NCI-H526 (cell line): ENCODE measurements around the gene OR6A2.

Source experiments
- DNase-seq, 2 experiments: peaks; one replicate each; lab custom pipeline; 2025; lab: John Stamatoyannopoulos, UW

OR6A2 gene

DNA sequence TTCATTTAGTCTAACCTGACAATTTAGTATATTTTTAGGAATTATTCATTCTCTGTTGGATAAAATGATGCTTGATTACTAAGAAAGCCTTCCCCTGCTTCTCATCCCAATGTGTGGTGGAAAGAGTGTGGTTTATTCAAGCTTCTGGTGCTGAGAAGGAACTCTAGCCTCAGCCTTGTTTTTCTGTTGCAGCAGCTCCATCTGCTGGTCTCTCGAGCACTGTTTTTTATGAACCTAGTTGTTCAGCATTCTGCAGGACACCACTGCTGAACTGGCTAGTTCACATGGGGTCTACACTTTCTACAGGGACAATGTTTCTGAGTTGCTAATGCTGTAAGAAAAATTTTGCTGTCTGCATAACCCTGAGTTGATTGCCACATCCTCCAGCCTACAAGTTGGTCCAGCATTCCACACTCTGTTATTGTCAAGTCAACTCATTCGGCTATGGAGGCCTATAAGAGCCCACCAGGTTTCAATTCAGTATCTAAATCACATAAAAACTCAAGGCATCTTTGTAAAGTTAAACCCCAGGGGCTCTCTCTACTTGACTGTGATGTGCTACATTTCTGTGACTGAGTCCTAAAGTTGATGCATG, 42.0 kb downstream of the OR6A2 start:
- DNase-seq = peak; percentile 58 to 78

DNA sequence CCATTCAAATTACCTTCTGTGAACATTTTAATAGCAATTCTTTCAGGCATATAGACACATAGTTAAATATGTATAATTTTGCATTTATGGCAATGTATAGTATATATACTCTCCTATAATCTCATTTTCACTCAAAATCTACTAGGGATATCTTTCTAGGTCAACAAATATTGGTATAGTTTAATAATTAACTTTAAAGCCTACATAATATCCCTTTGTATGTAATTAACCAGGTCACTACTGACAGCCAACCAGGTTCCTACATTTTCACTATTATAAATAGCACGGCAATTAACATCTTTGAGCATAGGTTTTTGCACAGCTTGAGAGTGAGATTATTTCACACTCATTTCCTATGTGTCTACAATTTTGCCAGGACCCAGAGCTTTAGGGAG, 43.5 kb downstream of the OR6A2 start:
- no peak for DNase-seq

GRCh38 chr11:6755303-6755952, 44.1 kb downstream of the OR6A2 start:
- DNase-seq = peak in 1 of 2 experiments; percentile 65

DNA sequence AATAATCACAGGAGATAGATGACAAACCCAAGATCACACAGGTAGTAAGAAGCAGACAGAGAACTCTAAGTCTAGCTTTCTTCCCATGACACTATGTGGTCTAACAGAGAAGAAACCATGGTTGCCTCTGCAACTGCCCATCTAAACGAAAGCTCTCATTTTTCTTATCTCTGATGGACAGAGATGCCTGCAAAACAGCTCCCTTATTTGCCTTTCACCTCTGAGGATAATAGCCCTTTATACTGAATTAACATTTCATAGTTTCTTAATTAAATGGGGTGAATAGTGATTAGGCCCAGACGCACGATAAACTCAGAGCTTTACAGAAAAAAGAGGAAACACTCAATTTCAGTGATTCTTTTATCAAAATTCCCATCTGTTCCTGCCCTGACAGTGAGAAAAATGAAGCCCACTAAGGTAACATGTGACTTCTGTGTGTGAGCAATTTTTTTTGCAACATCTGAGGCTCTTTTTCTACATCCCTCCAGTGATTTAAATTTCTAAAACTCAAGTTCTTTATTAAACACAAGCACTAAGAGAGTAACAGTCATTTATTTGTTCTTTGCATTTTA, 52.3 kb downstream of the OR6A2 start:
- DNase-seq = no peak

GRCh38 chr11:6746626-6747025, 52.9 kb downstream of the OR6A2 start:
- no peak for DNase-seq

DNA sequence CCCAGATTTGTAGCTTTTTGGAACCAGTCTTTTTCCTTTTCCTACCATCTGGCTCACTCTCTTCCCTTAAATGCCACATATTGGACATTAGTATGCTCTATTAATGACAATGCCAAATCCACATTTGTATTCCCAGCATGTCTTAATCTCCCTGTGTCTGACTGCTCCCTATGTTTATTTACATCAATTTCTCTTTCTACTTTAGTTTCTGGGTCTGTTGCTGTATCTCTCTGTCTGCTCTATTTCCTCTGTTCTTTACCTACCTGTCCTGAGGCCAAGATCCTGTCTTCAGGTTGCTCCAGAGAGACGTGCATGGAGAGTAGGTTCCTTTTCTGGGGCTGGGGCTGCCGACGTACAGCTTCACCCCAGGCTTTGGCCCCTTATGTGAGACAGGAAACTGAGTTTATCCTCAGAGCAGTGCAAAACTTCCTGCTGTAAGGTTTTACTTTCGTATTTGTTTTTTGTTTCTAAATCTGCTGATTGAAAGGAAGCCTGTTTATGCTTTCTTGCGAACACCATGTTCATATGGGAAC, 53.3 kb downstream of the OR6A2 start:
- DNase-seq = no peak

- DNase-seq = no peak
These were observed 53.9 kb downstream of the OR6A2 start for GRCh38 chr11:6745465-6746015.

GRCh38 chr11:6745018-6745417, 54.5 kb downstream of the OR6A2 start:
- no peak for DNase-seq

- no peak for DNase-seq
These were observed 57.2 kb downstream of the OR6A2 start for GRCh38 chr11:6742260-6742659.
